Measurements from ENCODE around the gene ADA.
A peak's percentile ranks its signal among the peaks of the same experiment; 100 is the strongest.
"Not testable (repeated sequence)": the region's sequence is repeated elsewhere in the genome, so short reads cannot be mapped to it uniquely, and the experiment has no call there.

The ADA gene

GRCh38 chr20:44599715-44600114 lies 51.8 kb downstream of the ADA start:
- no peak for DNase-seq (ENCODE audit: low spot score)

GRCh38 chr20:44598423-44599305 lies 52.8 kb downstream of the ADA start:
- DNase-seq (ENCODE audit: low spot score) = peak; percentile 26

- DNase-seq (ENCODE audit: low spot score) = no peak
Measured at GRCh38 chr20:44597930-44598329, 53.6 kb downstream of the ADA start.

- no peak for DNase-seq (ENCODE audit: low spot score)
Measured at GRCh38 chr20:44597516-44597915, 54.0 kb downstream of the ADA start.

- no peak for DNase-seq (ENCODE audit: low spot score)
Measured at GRCh38 chr20:44596876-44597275, 54.6 kb downstream of the ADA start.

- DNase-seq (ENCODE audit: low spot score) = no peak
Measured at GRCh38 chr20:44596010-44596409, 55.5 kb downstream of the ADA start.

- DNase-seq (ENCODE audit: low spot score) = no peak
Measured at GRCh38 chr20:44594730-44595129, 56.8 kb downstream of the ADA start.

GRCh38 chr20:44593751-44594150 lies 57.7 kb downstream of the ADA start:
- DNase-seq (ENCODE audit: low spot score) = no peak

GRCh38 chr20:44592366-44592765 lies 59.1 kb downstream of the ADA start:
- DNase-seq (ENCODE audit: low spot score) = no peak

GRCh38 chr20:44590980-44591778 lies 60.3 kb downstream of the ADA start:
- DNase-seq (ENCODE audit: low spot score) = no peak

GRCh38 chr20:44589537-44589936 lies 62.0 kb downstream of the ADA start:
- DNase-seq (ENCODE audit: low spot score) = no peak

GRCh38 chr20:44588321-44588720 lies 63.2 kb downstream of the ADA start:
- not testable (repeated sequence) for DNase-seq (ENCODE audit: low spot score)

GRCh38 chr20:44587035-44587980 lies 64.2 kb downstream of the ADA start:
- DNase-seq (ENCODE audit: low spot score) = no peak

GRCh38 chr20:44586289-44586911 lies 65.1 kb downstream of the ADA start:
- DNase-seq (ENCODE audit: low spot score) = no peak

GRCh38 chr20:44585057-44585963 lies 66.2 kb downstream of the ADA start:
- no peak for DNase-seq (ENCODE audit: low spot score)

- DNase-seq (ENCODE audit: low spot score) = no peak
Measured at GRCh38 chr20:44584162-44584561, 67.3 kb downstream of the ADA start.

- DNase-seq (ENCODE audit: low spot score) = no peak
Measured at GRCh38 chr20:44583157-44583556, 68.3 kb downstream of the ADA start.

- no peak for DNase-seq (ENCODE audit: low spot score)
Measured at GRCh38 chr20:44582311-44583025, 69.0 kb downstream of the ADA start, which contains the start of gene PKIG. TSS of gene PKIG (plus strand) at chr20:44582579. CDS start at chr20:44614557, 31,978 bp downstream.

- no peak for DNase-seq (ENCODE audit: low spot score)
Measured at GRCh38 chr20:44581515-44581914, 70.0 kb downstream of the ADA start.
